GM21515 (cell line): Measurements from ENCODE around the gene NPIPB9.
"Not testable (repeated sequence)": the region's sequence is repeated elsewhere in the genome, so short reads cannot be mapped to it uniquely, and the experiment has no call there.

ENCODE experiments used
- ATAC-seq: cut with Tn5 transposase; IDR thresholded peaks from one replicate; pipeline ENCODE4 v1.9.1; 2021; ENCODE audit not compliant: unreplicated experiment

The NPIPB9 gene

GRCh38 chr16:28751487-28751886 lies at the start of gene NPIPB9:
NPIPB9 (plus strand) TSS chr16:28751787.
- not testable (repeated sequence) for ATAC-seq

GRCh38 chr16:28704246-28704645 lies 47.3 kb upstream of the NPIPB9 start:
- not testable (repeated sequence) for ATAC-seq

- ATAC-seq = peak; percentile 97
Observed at GRCh38 chr16:28711220-28712083, 40.1 kb upstream of the NPIPB9 start, which contains the start of gene EIF3C. EIF3C (plus strand) TSS chr16:28711464; CDS start chr16:28711687, 223 bp downstream.

GRCh38 chr16:28722852-28723650 lies 28.5 kb upstream of the NPIPB9 start:
- ATAC-seq = not testable (repeated sequence)

DNA sequence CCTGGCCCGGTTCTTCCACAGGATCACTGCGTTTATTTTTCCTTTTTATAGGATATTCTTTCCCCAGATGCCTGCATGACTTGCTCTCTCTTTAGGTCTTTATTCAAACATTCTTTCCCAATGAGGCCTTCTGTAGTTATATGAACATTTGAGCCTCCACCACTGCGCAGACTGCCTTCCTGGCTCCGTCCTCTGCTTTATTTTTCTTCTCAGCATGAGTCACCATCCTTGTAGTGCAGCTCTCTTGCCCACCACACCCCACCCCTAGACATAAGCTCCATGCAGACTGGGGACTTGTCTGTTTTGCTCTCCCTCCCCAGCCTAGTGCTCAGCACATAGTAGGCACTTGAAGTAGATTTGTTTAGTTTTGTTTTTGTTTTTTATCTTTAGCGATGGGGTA lies 20.3 kb upstream of the NPIPB9 start:
- ATAC-seq = not testable (repeated sequence)

GRCh38 chr16:28732455-28733124 lies 19.0 kb upstream of the NPIPB9 start:
- not testable (repeated sequence) for ATAC-seq

DNA sequence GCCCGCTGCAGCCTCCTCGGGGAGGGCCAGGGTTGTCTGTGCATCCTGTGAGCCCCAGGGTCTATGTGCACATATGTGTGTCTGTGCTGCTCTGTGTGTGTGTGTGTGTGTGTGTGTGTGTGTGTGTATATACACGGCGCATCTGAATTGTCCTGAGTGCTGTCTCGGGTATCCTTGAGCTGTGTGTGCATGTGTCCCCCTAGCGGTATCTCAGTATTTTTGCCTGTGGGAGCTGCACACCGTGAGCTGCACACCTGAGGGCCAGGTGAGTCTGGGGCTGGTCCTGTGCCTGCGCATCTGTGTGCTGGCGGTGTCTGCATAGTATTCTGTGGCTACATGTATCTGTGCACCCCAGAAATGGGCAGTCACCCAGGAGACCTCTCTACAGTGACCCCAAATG lies 11.8 kb upstream of the NPIPB9 start:
- ATAC-seq = not testable (repeated sequence)

DNA sequence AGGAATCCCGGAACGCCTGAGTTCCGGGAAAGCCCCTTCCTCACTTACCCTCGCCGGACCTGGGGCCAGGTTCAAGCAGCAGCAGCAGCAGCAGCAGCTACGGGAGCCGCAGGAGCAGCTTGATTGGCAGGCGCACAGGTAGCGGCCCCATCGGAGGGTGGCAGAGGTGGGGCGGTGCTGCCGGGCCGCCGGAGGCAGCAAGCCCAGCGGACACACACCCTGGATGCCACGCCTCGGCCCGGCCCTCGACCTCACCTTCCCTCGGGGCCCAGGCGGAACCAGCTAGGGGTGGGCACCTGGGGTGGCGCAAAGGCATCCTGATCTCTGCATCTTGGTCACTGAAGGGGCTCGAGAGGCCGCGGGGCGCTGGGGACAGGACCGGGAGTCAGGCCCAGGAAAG lies 11.0 kb upstream of the NPIPB9 start:
- ATAC-seq = not testable (repeated sequence)

DNA sequence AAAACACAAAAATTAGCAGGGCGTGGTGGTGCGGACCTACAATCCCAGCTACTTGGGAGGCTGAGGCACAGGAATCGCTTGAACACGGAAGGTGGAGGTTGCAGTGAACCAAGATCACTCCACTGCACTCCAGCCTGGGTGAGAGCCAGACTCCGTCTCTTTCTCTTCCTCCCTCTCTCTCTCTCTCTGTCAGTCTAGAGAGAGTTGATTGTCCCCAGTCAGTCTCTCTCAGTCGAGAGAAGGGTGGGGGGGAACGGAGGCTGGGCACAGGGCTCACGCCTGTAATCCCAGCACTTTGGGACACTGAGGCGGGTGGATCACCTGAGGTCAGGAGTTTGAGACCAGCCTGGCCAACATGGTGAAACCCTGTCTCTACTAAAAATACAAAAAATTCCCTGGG lies 10.3 kb upstream of the NPIPB9 start:
- not testable (repeated sequence) for ATAC-seq

- ATAC-seq = not testable (repeated sequence)
Observed at GRCh38 chr16:28746618-28747350, 4.8 kb upstream of the NPIPB9 start.

DNA sequence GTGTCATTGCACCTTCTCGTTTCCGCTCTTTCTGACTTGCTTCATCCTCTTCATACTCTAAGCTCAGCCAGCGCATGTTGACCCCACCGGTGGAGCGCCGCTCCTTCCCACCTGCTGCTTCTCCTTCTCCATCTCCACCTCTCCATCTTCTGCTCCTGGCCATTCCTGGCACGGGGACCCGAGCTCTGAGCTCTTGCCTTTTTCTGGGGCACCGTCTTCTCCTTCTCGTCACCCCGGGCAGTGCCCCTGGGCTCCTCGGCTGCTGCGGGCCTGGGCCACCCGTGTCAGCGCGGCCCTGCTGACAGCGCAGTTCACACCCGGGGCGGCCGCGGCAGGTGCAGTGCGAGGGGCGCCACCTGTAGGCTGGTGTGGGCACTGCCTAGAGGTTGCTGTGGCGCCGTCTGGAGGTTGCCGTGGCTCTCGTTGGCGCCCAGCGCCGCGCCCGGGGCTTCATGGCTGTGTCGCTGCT lies 1.6 kb upstream of the NPIPB9 start:
- peak; percentile 96 for ATAC-seq

- peak; percentile 38 for ATAC-seq
Observed at GRCh38 chr16:28750469-28751067, 1.0 kb upstream of the NPIPB9 start.

DNA sequence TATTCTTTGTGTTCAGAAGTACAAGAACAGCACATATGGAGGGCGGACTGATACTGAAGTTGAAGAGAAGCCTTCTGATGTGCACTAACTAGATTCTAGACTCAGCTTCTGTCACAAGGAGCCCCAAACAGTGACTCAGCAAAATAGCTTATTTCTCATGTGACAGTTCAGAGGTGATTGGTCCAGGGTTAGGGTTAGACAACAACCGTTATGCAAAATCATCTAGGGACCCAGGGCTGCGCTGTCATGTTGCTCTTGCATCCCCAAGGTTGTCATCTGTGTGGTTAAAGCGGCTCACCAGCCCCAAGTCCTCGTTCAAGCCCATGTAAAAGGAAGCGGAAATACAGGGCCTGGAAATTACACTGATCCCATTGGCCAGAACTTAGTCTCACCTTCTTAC lies 30.1 kb downstream of the NPIPB9 start:
- ATAC-seq = not testable (repeated sequence)

DNA sequence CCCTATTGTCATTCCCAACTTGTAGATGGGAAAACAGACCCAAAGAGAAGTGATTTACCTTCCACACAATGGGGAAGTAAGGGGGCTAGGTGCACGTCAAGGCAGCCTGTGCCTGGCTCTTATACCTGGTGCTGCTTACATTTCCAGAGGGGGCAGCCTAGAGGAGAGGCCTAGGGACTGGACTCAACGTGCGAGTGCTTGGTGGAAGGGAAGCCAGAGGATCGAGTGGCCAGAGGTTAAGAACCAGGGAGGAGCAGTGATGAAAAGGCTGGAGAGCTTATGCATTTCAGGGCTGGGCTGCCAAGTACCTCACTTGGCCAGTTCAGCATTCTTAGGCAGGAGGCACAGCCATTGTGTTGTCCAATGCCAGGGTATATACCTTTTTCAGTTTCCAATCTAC lies 30.8 kb downstream of the NPIPB9 start:
- ATAC-seq = not testable (repeated sequence)

- peak; percentile 70 for ATAC-seq
Observed at GRCh38 chr16:28802235-28803019, 50.8 kb downstream of the NPIPB9 start.

DNA sequence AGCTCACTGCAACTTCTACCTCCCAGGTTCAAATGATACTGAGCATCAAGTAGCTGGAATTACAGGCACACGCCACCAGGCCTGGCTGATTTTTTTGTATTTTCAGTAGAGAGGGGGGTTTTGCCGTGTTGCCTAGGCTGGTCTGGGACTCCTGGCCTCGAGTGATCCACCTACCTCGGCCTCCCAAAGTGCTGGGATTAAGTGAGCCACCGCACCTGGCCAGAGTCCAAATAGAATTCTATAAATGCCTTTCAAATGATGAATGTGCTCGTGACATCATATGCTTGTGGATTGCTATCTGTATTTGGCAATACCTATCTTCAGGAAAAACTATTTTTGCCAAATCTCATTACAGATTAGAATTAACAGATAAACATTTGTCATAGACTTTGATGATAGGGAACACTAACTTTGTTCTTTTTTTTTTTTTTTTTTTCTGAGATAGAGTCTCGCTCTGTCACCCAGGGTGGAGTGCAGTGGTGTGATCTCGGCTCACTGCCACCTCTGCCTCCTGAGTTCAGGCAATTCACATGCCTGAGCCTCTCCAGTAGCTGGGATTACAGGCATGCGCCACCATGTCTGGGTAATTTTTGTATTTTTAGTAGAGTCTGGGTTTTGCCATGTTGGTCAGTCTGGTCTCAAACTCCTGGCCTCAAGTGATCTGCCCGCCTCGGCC lies 56.0 kb downstream of the NPIPB9 start:
- not testable (repeated sequence) for ATAC-seq

DNA sequence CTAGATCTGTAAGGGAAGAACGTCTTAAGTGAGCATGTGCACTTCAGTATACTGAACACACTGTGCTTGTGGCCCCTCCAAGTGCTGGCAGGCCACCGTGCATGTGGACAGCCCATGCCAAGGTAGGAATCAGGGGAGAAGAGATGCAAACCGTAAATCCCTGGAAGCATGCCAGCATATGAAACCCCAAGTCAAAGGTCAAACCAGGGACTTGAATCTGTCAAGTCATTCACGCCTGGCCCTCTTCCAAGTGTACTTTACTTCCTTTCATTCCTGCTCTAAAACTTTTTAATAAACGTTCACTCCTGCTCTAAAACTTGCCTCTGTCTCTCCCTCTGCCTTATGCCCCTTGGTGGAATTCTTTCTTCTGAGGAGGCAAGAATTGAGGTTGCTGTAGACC lies 68.4 kb downstream of the NPIPB9 start:
- no peak for ATAC-seq

GRCh38 chr16:28820546-28820945 lies 69.0 kb downstream of the NPIPB9 start:
- not testable (repeated sequence) for ATAC-seq
